HG02678 (cell line): ENCODE measurements around the gene MTR.
"Not testable (repeated sequence)": the region's sequence is repeated elsewhere in the genome, so short reads cannot be mapped to it uniquely, and the experiment has no call there.

Experiments used
- ATAC-seq: cut with Tn5 transposase; IDR thresholded peaks from one replicate; pipeline ENCODE4 v1.9.1; 2021; ENCODE audit warnings: mild to moderate bottlenecking, moderate library complexity; ENCODE audit not compliant: unreplicated experiment

Gene MTR

GRCh38 chr1:236829085-236829484 lies 34.0 kb downstream of the MTR start:
- no peak for ATAC-seq

- ATAC-seq = no peak
Measured at GRCh38 chr1:236830116-236830515, 35.0 kb downstream of the MTR start.

GRCh38 chr1:236830560-236830959 lies 35.5 kb downstream of the MTR start:
- no peak for ATAC-seq

- ATAC-seq = no peak
Measured at GRCh38 chr1:236833575-236833974, 38.5 kb downstream of the MTR start.

- no peak for ATAC-seq
Measured at GRCh38 chr1:236834876-236835275, 39.8 kb downstream of the MTR start.

- ATAC-seq = no peak
Measured at GRCh38 chr1:236835491-236835890, 40.4 kb downstream of the MTR start.

GRCh38 chr1:236836157-236836556 lies 41.1 kb downstream of the MTR start:
- ATAC-seq = no peak

GRCh38 chr1:236837115-236837514 lies 42.0 kb downstream of the MTR start:
- no peak for ATAC-seq

GRCh38 chr1:236837897-236838296 lies 42.8 kb downstream of the MTR start:
- ATAC-seq = no peak

- no peak for ATAC-seq
Measured at GRCh38 chr1:236841341-236841740, 46.2 kb downstream of the MTR start.

GRCh38 chr1:236844499-236845271 lies 49.6 kb downstream of the MTR start:
- ATAC-seq = no peak

GRCh38 chr1:236845830-236846229 lies 50.7 kb downstream of the MTR start:
- no peak for ATAC-seq

- no peak for ATAC-seq
Measured at GRCh38 chr1:236848274-236848923, 53.3 kb downstream of the MTR start.

- ATAC-seq = no peak
Measured at GRCh38 chr1:236850077-236850979, 55.2 kb downstream of the MTR start.

- ATAC-seq = no peak
Measured at GRCh38 chr1:236851871-236852270, 56.8 kb downstream of the MTR start.

- no peak for ATAC-seq
Measured at GRCh38 chr1:236853921-236854604, 59.0 kb downstream of the MTR start.

GRCh38 chr1:236854605-236854983 lies 59.5 kb downstream of the MTR start:
- ATAC-seq = no peak

- ATAC-seq = not testable (repeated sequence)
Measured at GRCh38 chr1:236856649-236857048, 61.6 kb downstream of the MTR start.

GRCh38 chr1:236858165-236858564 lies 63.1 kb downstream of the MTR start:
- ATAC-seq = no peak

- no peak for ATAC-seq
Measured at GRCh38 chr1:236860101-236860500, 65.0 kb downstream of the MTR start.

GRCh38 chr1:236860674-236861073 lies 65.6 kb downstream of the MTR start:
- ATAC-seq = no peak
